ENCODE data around the gene SERPINB10. TPM values are rescaled to one million over a fixed set of nuclear protein-coding genes. Genes with fewer than 3 reads are reported as not detected.

The SERPINB10 gene
- not detected for polyA plus RNA-seq (2012; ENCODE audit: insufficient read depth, insufficient read length, low read depth)

GRCh38 chr18:63907664-63908063 is at the start of gene SERPINB10:
Gene SERPINB10 (plus strand): TSS chr18:63907958. CDS start chr18:63915511, 7,553 bp downstream.
- no peak within 1 kb of the TSS for H3K4me3 ChIP-seq (ENCODE audit: low read depth, low read length)
- TF ChIP-seq CTCF (IDR thresholded peaks at IDR 0.05; ENCODE audit: low read depth, low read length), result no peak
- H3K27me3 ChIP-seq, result no peaks in the 10 kb centered on the region
- H3K9me3 ChIP-seq, result no peaks in the 10 kb centered on the region
- no peaks in the 10 kb centered on the region for H3K4me1 ChIP-seq
- no peak for DNase-seq
- H3K36me3 ChIP-seq, result no peaks in the 10 kb centered on the region

GRCh38 chr18:63858456-63858855 is 49.3 kb upstream of the SERPINB10 start:
- H3K4me3 ChIP-seq (ENCODE audit: low read depth, low read length), result no peak overlapping the region
- DNase-seq, result no peak
- H3K36me3 ChIP-seq, result no peaks in the 10 kb centered on the region
- no peaks in the 10 kb centered on the region for H3K27me3 ChIP-seq
- no peaks in the 10 kb centered on the region for H3K4me1 ChIP-seq
- H3K9me3 ChIP-seq, result no peaks in the 10 kb centered on the region
- no peak for TF ChIP-seq CTCF (IDR thresholded peaks at IDR 0.05; ENCODE audit: low read depth, low read length)

DNA sequence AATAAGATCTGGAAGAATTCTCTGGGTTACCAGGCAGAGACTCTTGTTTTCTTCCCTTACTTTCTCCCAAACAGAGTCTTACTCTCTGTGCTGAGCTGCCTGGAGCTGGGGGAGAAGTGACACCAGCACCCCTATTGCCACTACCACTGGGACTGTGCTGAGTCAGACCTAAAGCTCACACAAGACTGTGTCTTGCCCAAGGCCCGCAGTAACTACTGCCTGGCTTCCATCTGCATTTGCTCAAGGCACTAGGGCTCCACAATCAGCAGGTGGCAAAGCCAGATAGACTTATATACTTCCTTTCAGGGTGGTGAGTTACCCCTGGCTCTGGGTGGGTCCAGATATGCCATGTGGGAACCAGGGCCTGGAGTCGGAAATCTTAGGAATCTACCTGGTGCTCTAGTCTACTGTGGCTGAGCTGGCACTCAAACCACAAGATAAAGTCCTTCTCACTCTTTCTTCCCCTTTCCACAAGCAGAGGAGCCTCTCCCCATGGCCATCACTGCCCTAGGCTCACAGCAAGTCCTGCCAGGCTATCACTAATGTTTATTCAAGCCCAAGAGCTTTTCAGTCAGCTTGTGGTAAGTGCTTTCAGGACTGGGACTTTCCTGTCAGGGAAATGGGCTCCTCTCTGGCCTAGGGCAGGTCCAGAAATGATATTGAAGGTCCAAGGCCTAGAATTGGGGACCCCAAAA is 47.8 kb upstream of the SERPINB10 start:
- H3K4me3 ChIP-seq (ENCODE audit: low read depth, low read length), result no peak overlapping the region
- DNase-seq, result no peak
- no peaks in the 10 kb centered on the region for H3K27me3 ChIP-seq
- H3K9me3 ChIP-seq, result no peaks in the 10 kb centered on the region
- H3K36me3 ChIP-seq, result no peaks in the 10 kb centered on the region
- TF ChIP-seq CTCF (IDR thresholded peaks at IDR 0.05; ENCODE audit: low read depth, low read length), result no peak
- H3K4me1 ChIP-seq, result no peaks in the 10 kb centered on the region

DNA sequence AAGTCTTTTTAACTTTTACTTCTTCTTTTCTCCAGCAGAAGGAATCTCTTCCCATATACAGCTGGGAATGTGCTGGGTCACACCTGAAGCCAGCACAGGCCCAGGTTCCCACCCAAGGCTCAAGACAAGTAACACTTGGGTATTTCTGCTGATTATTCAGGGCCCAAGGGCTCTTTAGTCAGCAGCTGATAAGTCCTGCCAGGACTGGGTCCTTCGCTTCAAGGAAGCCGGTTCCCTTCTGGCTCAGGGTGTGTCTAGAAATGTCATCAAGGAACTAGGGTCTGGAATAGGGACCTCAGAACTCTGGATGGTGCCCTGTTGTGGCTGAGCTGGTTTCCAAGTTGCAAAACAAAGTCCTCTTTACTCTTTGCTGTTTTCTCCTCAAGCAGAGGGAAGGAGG is 47.2 kb upstream of the SERPINB10 start:
- no peak for TF ChIP-seq CTCF (IDR thresholded peaks at IDR 0.05; ENCODE audit: low read depth, low read length)
- no peaks in the 10 kb centered on the region for H3K9me3 ChIP-seq
- no peaks in the 10 kb centered on the region for H3K27me3 ChIP-seq
- no peak for DNase-seq
- no peaks in the 10 kb centered on the region for H3K36me3 ChIP-seq
- no peak overlapping the region for H3K4me3 ChIP-seq (ENCODE audit: low read depth, low read length)
- no peaks in the 10 kb centered on the region for H3K4me1 ChIP-seq

GRCh38 chr18:63867368-63868125 is 40.2 kb upstream of the SERPINB10 start:
- TF ChIP-seq CTCF (IDR thresholded peaks at IDR 0.05; ENCODE audit: low read depth, low read length), result no peak
- no peak overlapping the region for H3K4me3 ChIP-seq (ENCODE audit: low read depth, low read length)
- no peak for DNase-seq
- no peaks in the 10 kb centered on the region for H3K36me3 ChIP-seq
- H3K4me1 ChIP-seq, result no peaks in the 10 kb centered on the region
- no peaks in the 10 kb centered on the region for H3K9me3 ChIP-seq
- no peaks in the 10 kb centered on the region for H3K27me3 ChIP-seq

- TF ChIP-seq CTCF (IDR thresholded peaks at IDR 0.05; ENCODE audit: low read depth, low read length), result no peak
- Histone ChIP-seq H3K4me1 (no peaks in the 10 kb centered on the region), H3K27me3 (no peaks in the 10 kb centered on the region), H3K4me3 (ENCODE audit: low read depth, low read length) (no peak overlapping the region), H3K36me3 (no peaks in the 10 kb centered on the region), H3K9me3 (no peaks in the 10 kb centered on the region)
- DNase-seq, result no peak
Measured at GRCh38 chr18:63868546-63868945, 39.2 kb upstream of the SERPINB10 start.

Measured in BE2C (cell line).